HG02610 (cell line): Measurements from ENCODE around the gene GAS2L2.
"Not testable (repeated sequence)": the region's sequence is repeated elsewhere in the genome, so short reads cannot be mapped to it uniquely, and the experiment has no call there.

ENCODE experiments used
- ATAC-seq: cut with Tn5 transposase; IDR thresholded peaks from one replicate; pipeline ENCODE4 v1.9.1; 2021; ENCODE audit warnings: mild to moderate bottlenecking, moderate library complexity; ENCODE audit not compliant: unreplicated experiment

GAS2L2 gene

DNA sequence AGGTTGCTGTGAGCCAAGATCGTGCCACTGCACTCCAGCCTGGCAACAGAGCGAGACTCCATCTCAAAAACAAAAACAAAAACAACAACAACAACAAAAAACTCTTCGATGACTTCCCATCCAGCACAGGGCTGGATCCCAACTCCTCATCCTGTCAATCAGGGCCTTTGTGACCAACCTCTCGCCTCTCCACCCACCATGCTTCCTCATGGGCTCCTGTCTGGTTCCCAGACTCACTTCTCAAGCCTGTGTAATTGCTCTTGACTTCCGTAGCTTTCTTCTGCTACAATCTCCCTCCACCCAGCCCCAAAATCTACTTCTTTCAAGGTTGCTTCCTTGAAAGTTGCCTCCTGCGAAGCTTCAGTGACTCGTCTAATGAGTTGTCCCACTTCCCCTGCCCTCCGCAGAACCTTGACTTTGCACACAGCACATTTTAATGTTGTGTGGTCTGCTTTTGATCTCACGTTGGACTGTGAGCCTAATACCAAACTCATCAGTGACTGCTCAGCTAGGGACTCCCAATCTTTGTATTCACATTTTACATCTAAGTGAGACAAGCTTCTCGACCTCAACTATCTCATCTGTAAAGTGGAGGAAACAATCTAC is 22.5 kb downstream of the GAS2L2 start:
- ATAC-seq: no peak

DNA sequence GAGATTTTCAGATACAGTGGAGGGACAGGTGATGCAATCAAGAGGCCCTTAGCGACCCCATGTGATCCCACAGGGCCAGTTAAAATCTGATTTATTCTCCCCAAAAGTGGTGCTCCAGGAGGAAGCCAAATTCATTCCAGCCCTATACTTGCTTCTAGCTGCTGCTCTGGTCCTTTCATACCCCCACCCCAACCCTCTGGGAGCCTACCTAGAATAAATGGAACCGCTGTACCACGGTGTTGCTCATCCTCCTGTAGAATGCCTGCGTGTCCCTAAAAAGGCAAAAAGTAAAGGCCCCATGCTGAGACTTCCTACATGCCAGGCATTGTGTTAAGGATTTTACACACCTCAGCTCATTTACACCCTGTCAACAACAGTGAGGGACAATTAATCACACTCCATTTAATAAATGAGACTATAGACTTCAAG is 23.6 kb downstream of the GAS2L2 start:
- no peak for ATAC-seq

GRCh38 chr17:35728551-35728950 is 24.5 kb downstream of the GAS2L2 start:
- no peak for ATAC-seq

GRCh38 chr17:35727635-35728034 is 25.4 kb downstream of the GAS2L2 start:
- no peak for ATAC-seq

- ATAC-seq: no peak
Observed at GRCh38 chr17:35726953-35727460, 26.0 kb downstream of the GAS2L2 start.

DNA sequence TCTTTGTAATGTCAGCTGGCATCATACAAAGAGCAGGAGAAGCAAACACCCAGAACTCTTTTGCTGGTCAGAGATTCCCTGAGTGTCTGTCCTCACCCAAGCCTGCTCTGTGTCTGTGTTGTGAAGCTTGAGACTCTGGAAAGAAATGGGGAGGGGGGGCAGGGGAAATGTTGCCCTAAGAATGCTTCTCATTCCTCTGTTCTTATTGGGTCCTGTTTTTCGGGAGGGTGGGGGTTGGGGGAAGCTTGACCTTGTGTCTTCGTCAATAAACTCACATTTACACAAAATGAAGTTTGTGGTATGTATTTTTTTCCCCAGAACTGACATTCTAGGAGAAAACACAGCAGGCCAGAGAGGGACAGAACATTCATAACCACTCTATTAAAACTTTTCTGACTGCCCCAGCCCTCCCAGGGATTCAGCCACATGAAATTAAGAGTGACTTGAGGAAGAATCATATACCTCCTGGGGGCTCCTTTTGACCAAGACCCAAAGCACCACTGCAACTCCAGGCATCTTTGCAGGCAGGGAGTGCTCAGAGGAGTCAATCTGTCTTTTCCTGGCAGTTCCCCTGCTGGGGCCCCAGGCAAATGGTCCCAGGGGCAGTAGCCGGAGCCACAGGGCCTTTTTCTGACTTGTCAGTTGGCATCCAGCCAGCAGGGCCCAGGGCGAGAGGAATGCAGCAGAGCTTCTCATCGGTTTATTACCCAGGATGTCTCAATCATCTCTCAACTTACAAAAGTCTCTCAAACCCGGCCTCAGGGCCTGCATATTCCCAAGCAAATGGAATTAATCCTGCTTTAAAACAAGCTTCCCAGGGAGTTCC is 26.7 kb downstream of the GAS2L2 start:
- no peak for ATAC-seq

GRCh38 chr17:35725802-35726126 is 27.3 kb downstream of the GAS2L2 start:
- no peak for ATAC-seq

- no peak for ATAC-seq
Observed at GRCh38 chr17:35725058-35725457, 28.0 kb downstream of the GAS2L2 start.

DNA sequence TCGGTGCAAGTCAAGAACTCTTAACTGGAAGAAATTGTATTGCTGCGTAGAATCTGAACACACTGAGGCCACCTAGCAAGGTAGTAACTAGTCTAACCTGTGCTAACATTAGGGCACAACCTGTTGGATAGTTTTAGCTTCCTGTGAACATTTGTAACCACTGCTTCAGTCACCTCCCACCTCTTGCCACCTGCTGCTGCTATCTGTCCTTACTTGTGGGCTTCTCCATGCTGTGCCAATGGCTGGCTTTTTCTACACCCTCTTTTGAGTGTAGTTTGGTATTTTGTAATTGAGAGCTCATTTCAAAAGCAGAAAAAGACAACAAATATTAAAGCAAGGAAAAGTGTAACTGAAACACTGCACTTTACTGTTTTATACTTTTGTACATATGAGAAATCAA is 29.3 kb downstream of the GAS2L2 start:
- no peak for ATAC-seq

DNA sequence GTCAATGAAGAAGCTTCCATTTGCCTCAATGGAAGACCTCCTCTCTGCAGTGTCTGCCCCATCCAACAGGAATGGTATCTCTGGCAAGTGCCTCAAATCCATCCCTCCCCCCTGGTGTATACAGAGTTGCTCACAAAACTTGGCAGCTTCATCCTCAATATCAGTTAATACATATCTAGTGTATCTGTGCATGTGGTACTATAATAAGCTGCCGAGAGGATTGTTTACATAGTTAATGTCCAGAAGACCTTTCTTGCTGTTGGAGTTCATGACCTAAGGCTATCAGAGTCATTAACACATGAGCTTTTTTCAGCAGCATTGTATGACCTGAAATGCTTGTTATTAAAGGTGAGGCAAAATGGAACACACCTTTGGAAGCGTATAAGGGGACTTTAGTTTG is 35.6 kb downstream of the GAS2L2 start:
- ATAC-seq: no peak

DNA sequence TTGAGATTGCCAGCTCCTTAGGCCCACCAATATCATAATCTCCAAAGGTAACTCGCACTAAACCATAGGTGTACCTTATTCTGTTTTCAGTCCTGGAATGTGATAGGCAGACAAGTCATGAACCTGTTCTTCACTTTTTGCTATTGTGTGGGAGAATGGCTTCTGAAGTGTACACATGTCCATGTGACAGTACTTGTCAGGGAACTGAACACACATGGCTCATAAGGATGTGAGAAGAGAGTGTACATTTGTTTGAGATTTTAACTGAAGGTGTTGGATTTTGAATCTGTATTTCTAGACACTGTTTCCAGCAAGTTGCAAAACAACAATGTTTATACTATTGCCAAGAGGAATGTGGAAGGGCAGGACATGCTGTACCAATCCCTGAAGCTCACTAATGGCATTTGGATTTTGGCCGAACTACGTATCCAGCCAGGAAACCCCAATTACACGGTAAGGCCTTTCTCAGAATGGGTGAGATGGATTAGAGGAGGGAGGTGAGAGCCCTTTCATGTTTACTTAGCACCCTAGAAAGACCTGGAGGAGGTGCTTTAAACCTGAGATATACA is 36.1 kb downstream of the GAS2L2 start:
- ATAC-seq: no peak

DNA sequence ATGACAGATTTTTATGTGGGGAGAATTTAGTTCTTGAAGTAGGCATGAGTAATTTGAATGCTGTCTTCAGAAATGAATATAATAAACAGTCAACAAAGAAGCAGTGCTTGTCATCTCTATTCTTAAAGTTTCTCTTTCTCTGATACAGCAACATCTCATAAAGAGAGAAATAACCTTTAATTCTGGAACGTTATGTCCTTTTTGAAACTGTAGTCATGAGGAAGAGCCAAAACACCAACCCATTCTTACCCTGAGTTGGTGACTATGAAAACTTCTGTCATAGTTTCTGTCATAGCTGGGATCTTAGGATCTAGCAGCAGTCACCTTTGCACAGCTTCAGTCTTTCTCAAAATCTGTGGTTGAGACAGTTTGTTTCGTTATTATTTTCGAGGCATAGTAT is 36.9 kb downstream of the GAS2L2 start:
- ATAC-seq: no peak

DNA sequence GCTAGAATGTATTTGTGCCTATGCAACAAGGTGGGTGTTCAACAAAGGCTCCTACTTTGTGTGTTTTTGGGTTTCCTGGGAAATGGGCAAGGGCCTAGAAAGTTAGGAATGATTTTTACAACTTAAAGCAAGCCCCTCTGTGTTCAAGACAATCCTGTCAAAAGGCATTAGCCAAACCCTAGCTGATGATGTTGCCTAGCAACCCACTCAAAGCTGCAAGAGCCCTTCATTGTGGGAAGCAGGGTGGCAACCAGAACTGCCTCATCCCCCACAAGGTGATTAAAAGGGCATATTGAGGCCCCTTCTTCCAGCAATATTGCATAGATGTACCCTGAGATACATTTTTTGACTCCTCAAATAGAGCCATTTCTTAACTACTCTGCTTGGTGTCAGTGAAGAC is 37.6 kb downstream of the GAS2L2 start:
- no peak for ATAC-seq

DNA sequence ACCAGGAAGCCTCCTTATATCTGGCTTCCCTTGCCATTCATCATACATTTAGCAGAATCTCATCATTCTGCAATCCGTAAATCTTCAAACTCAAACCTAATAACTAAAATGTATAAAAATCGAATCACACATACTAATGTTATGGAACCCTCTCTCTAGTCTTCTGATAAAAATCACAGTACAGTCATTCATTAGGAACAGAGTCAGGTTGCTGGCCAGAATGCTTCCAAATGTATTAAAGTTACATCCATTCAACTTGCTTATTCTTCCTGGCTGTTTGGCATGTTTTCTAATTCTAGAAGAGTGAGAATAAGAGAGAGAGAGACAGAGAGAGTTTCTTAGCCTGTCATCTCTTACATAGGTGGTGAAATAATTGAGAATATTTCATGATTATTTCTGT is 38.1 kb downstream of the GAS2L2 start:
- no peak for ATAC-seq

GRCh38 chr17:35713069-35713728 is 39.8 kb downstream of the GAS2L2 start:
- ATAC-seq: no peak

GRCh38 chr17:35710950-35711349 is 42.1 kb downstream of the GAS2L2 start:
- no peak for ATAC-seq

DNA sequence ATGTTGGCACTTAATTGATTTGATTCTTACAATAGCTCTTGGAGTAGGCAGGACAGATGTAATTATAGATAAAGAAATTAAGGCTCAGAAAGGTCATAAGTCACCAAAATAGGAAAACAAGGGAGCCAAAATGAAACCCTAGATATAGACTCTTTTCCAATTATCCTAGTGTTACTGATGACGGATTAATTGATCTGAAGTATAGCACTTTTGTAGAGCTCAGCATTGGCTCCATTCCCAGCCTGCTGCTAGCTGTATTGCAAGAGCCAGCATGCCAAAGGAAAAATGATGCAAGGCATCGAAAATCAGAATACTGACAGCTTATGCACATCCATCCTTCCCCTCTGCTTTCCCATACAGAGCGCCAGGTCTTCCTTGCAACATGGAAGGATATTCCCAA is 43.2 kb downstream of the GAS2L2 start:
- ATAC-seq: no peak

DNA sequence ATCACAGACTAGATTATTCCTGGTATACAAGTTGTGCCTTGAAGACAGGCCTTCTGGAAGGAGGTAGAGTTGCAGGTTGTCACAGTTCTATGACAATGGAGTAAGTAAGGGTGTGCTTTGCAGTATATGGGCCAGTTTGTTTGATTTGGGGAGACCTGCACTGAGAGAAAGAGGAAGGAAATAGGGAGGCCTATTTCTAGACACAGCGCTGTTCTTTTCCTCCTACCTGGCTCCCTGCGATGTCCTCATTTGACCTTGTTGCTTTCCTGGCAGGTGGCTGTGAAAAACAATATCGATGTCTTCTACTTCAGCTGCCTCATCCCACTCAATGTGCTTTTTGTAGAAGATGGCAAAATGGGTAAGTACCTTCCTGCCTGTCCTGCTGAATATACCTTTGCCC is 44.1 kb downstream of the GAS2L2 start:
- no peak for ATAC-seq

DNA sequence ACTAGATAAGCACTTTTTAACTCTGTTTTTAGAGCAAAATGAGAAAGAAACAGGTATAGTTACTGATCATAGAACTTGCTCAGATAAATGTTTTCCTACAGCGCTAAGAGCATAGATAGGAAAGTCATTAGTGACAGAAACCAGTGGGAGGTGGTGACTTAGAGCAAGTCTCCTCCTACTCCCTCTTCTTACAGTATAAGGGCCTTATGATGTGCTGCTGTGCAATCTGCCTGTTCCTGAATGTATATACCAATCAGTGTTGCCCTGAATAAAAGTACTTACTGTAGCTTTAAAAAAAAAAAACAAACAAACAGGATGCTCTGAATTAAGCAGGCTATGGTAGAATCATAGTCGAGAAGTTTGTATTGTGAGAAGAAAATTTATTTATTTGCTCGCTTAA is 44.9 kb downstream of the GAS2L2 start:
- ATAC-seq: no peak

- no peak for ATAC-seq
Observed at GRCh38 chr17:35705705-35706104, 47.3 kb downstream of the GAS2L2 start.

- ATAC-seq: no peak
Observed at GRCh38 chr17:35705230-35705629, 47.8 kb downstream of the GAS2L2 start.

- not testable (repeated sequence) for ATAC-seq
Observed at GRCh38 chr17:35703308-35703707, 49.7 kb downstream of the GAS2L2 start.
